HG03025 (cell line): Measurements from ENCODE around the gene WDR4.
"Not testable (repeated sequence)": the region's sequence is repeated elsewhere in the genome, so short reads cannot be mapped to it uniquely, and the experiment has no call there.

Source experiments
- ATAC-seq: cut with Tn5 transposase; IDR thresholded peaks from one replicate; pipeline ENCODE4 v1.9.1; 2021; ENCODE audit warnings: mild to moderate bottlenecking, moderate library complexity; ENCODE audit not compliant: unreplicated experiment, low FRiP score

WDR4 gene

GRCh38 chr21:42841156-42841915 is 38.0 kb downstream of the WDR4 start:
- no peak for ATAC-seq

DNA sequence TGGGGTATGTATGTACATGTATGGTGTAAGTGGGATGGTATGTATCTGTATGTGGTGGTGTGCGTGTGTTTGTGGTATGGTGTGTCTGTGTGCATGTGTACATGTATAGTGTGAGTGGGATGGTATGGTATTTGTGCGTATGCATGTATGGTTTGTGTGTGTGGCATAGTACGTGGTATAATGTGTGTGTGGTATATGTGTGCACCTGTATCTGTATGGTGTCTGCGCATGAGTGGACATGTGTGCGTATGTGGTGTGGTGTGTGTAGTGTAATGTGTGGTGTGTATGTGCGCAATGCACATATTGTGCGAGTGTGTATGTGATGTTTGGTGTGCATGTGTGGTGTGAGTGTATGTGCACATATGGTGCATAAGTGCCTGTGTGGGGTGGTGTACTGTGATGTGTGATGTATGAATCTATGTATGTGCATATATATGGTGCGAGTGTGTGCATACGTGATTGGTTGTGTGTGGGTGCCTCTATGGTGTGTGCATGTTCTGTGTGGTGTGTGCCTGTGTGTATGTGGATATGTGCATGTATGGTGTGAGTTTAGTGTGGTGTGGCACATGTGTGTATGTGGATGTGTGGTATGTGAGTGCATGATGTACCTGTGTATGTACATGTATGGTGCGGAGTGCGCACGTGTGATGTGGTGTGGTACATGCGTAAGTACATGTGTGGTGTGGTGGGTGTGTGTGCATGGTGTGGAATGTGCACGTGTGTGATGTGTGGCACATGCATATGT is 38.8 kb downstream of the WDR4 start:
- no peak for ATAC-seq

DNA sequence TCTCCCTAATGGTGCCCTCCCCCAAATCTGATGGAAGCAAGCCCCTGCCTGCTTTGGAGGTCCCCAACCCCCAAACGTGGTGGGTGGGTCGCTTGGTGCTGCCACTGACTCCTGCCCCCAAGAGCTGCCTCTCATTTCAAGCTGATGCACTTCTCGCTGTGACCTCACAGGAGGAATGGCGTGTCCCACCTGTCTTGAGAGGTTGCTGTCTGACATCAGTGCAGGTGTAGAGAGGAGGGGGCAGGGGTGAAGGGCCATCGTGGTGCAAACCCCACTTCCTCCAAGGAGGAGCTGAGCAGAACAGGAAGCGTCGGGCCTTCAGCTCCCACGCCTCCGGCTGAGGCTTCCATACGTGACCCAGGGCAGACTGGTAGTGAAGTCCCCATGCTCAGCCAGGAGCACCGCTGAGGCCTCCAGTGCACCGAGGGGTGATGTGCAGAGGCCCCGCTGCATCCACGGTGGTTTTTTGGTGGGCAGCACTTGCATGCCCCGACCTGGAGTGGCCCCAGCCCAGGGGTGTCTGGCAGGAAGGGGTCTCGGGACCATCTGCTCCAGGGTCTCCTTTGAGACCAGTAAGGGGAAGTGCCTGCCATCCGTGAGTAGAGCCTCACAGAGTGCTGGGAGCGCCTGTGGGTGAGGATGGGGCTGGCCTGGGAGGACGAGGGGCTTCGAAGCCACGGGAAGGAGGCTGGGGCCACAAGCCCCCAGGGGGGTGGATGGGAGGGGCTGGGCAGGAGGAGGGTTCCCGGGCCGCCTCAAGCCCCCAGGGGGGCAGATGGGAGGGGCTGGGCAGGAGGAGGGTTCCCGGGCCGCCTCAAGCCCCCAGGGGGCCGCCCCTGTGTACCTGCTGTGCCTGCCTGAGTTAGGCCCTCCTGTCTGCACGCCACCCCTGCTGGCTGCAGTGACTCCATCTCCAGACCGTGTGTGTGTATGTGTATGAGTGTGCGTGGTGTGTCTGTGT is 39.8 kb downstream of the WDR4 start:
- ATAC-seq, result no peak

GRCh38 chr21:42838212-42838690 is 41.1 kb downstream of the WDR4 start:
- ATAC-seq, result not testable (repeated sequence)

DNA sequence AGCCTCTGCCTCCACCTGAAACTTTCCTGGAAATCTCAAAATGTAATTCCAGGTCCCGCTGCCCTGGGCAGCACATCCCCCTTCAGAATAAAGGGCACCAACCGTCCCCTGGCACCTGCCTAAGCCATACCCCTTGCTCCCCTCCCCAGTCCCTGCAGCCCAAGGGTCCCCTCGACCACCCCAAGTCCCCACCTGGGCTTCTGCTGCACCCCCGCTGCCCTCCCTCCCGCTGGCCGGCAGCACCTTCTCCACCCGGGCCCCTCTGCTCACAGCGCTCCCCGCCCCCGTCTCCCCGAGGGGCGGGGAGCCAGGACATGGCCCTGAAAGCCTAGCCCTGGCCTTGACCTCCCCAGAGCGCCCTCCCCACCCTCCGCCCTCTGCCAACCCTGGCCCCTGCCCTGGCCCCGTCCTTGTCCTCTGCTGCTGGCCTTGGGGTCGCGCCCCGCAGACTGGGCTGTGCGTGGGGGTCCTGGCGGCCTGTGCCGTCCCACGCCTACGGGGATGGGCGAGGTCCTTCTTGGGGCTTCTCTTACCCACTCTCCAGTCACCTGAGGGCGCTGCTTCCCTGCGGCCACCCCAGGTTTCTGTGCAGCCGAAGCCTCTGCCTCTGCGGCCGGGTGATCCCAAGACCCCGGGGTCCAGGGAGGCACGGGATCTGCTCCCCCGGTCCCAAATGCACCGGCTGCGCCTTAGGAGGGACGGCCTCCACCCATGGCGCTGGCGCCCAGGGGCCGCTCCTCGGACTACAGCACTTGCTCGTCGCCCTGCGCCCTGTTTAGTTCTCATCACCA is 41.7 kb downstream of the WDR4 start:
- no peak for ATAC-seq

DNA sequence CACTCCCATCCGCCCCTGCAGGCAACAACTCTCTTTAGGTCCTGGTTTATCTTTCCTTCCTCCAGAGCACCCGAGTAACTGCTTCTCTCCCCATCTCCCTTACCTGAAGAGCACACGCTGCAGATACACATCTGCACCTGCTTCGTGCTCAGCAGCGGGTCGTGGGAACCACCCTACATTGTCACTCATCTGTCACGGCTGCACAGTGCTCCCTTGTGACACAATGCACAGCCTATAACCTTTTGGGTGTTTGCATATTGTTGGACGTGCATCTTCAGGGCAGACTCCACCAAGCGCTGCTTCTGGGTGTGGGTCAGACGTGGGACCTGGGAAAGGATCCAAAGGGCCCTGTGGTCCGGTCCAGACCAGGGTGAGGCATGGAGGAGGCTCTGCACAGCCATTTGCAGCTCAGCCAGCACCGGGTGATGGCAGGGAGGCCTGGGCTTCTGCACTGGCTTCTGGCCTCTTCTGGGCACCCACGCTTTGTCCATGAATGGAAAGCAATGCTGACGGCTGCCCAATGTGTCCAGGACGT is 42.5 kb downstream of the WDR4 start:
- ATAC-seq, result no peak

- no peak for ATAC-seq
These were observed 43.0 kb downstream of the WDR4 start for GRCh38 chr21:42836402-42836666.

- no peak for ATAC-seq
These were observed 43.5 kb downstream of the WDR4 start for GRCh38 chr21:42835611-42836401.

GRCh38 chr21:42835211-42835610 is 44.1 kb downstream of the WDR4 start:
- ATAC-seq, result no peak

DNA sequence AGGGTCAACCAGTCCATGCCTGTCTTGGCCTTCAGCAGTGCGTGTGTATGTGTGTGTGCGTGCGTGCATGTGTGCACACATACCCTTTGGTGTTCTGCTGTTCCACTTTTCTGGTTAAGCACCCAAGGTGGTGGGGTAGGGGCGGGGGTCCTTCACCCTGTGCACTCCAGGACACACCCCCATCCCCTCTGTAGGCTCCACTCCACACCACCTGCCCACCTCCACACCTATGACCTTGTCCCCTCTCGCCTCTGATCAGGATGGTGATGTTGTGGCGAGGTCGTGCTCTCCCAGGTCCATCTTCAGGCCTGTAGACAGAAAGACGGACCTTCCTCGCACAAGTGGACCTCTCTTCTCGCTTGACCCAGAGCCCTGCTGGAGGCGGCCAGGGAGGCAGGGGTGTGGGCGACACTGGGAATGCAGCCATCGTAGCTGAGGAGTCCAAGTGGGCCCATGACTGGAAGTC is 44.6 kb downstream of the WDR4 start:
- no peak for ATAC-seq

DNA sequence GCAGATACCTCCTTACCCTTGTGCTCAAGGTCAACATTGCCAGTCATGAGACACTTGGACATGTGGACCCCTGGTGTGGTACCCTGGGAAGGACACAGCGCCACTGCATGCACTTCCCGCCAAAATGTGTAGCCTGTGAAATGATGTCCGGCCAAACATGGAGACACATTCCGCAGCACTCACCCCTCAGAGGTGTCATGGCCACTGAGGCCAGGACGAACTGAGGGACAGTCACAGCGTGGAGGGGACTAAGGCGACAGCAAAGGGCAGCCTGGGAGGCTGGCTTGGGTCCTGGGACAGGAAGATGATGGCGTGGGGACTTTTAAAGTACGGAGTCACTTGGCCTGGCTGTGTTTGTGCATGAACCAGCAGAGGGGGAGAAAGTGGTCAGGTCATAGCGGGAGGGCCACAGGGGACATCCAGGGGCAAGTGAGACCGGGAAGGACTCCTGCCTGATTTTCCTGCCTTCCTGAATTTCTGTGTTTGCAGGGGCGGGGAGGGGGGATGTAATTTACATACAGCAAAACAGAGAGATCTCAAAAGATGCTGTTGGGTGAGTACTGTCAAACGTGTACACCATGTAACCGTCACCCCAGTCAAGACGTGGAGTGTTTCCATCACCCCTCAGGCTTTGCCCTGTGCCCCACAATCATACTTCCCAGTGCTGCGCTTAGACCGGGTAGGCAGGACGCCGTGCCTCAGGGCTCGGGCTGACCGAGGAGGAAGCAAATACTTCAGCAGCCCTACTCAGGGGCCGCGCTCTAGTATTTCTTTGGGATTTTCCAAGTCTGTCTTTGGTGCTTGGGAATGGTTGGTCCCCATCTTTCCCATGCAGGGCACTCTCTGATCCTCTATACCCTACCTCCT is 45.2 kb downstream of the WDR4 start:
- no peak for ATAC-seq

DNA sequence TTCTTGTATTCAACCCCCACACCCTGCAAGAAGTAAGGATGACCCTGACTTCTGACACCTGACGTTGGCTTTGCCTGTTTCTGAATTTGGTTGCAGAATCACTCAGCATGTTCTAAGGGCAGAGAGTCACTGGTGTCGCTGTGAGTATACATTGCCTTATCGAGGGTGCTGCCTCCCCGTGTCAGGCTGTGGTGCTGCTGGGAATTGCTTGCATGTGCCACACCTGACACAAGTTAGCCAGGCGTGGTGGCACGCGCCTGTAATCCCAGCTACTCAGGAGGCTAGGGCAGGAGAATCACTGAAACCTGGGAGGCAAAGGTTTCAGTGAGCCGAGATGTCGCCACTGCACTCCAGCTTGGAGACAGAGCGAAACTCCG is 45.9 kb downstream of the WDR4 start:
- no peak for ATAC-seq

DNA sequence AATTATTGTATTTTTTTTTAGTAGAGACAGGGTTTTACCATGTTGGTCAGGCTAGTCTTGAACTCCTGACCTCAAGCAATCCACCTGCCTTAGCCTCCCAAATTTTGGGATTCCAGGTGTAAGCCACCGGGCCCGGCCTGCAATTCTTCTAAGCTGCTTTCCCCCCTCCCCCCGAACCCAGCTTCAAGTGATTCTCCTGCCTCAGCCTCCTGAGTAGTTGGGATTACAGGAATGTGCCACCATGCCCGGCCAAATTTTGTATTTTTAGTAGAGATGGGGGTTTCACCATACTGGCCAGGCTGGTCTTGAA is 47.1 kb downstream of the WDR4 start:
- ATAC-seq, result not testable (repeated sequence)

- ATAC-seq, result no peak
These were observed 48.6 kb downstream of the WDR4 start for GRCh38 chr21:42830456-42831455.

DNA sequence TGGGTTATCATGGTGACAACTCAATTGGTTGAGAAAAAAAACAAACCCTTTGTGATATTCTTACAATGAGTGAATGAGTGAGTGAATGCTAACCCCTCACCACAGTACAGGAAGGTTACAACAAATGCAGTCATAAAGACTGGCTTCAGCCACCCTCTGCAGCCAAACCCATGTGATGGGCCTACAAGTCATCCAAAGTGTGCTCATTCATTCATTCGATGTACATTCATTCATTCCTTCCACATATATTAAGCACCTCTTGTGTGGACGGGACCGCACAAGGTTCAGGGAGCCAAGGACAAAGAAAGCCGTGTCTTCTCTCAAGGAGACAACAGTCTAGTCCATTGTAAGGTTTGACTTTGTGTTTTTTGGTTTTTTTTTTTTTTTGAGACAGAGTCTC is 49.4 kb downstream of the WDR4 start:
- no peak for ATAC-seq

DNA sequence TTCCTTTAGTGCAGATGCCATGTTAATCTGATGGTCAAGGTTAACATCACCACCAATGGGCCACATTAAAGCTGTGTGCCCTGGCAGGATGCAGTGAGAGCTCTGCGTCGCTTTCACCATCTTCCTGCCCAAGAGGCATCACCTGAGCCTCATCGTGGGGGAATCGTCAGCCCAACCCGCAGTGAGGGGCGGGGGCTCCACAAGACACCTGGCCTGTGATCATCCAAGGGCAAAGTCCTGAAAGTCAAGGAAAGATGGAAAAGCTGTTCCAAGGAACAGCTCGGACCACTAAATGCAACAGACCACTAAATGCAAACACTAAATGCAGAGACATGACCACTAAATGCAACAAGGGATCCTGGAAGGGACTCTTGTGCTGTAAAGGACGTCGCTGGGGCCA is 49.9 kb downstream of the WDR4 start:
- ATAC-seq, result no peak

- ATAC-seq, result no peak
These were observed 51.8 kb downstream of the WDR4 start for GRCh38 chr21:42827588-42827987.
